HepG2 (cell line): Measurements from ENCODE around the gene TTYH1. TPM values are rescaled to one million over a fixed set of nuclear protein-coding genes. Genes with fewer than 3 reads are reported as not detected.

ENCODE experiments used
- DMTF1 ChIP-seq: sonication (generic); formaldehyde crosslinking; IDR thresholded peaks from 2 replicates; pipeline ENCODE4 v1.4.0; 2020; ENCODE audit warnings: mild to moderate bottlenecking, missing genetic modification reagents
- GATAD1 ChIP-seq: IDR thresholded peaks from 2 replicates; pipeline ENCODE4 v1.6.1; 2016; ENCODE audit warnings: missing genetic modification reagents, missing compliant biosample characterization
- HHEX ChIP-seq: IDR thresholded peaks from 2 replicates; pipeline ENCODE4 v1.6.1; 2016; ENCODE audit warnings: control low read depth
- LBX2 ChIP-seq: sonication (generic); formaldehyde crosslinking; IDR thresholded peaks from 2 replicates; pipeline ENCODE4 v1.5.0; 2020; ENCODE audit warnings: missing genetic modification reagents, mild to moderate bottlenecking, borderline replicate concordance
- MEIS2 ChIP-seq: sonication (generic); formaldehyde crosslinking; IDR thresholded peaks from 2 replicates; pipeline ENCODE4 v1.9.0; 2021; ENCODE audit warnings: mild to moderate bottlenecking, missing genetic modification reagents
- NCOA1 ChIP-seq: sonication (generic); formaldehyde crosslinking; IDR thresholded peaks from 2 replicates; pipeline ENCODE4 v1.9.0; 2021; ENCODE audit warnings: missing genetic modification reagents
- NCOA2 ChIP-seq: sonication (generic); formaldehyde crosslinking; IDR thresholded peaks from 2 replicates; pipeline ENCODE4 v1.8.0; 2022; ENCODE audit warnings: inconsistent platforms
- NR2F1 ChIP-seq, 2 experiments: fragments of 450-650 bp in 1 of 2; formaldehyde crosslinking in 1 of 2; IDR thresholded peaks; 2 replicates each; pipeline versions ENCODE4 v1.5.0 to v1.6.1; 2016 to 2020; ENCODE audit warnings: mild to moderate bottlenecking in 1 of 2, missing compliant biosample characterization in 1 of 2, missing genetic modification reagents in 1 of 2, moderate library complexity in 1 of 2
- RARA ChIP-seq: IDR thresholded peaks from 2 replicates; pipeline ENCODE4 v1.6.1; 2016; ENCODE audit warnings: missing genetic modification reagents, missing compliant biosample characterization
- SMAD9 ChIP-seq: sonication (generic); formaldehyde crosslinking; IDR thresholded peaks from 2 replicates; pipeline ENCODE4 v1.5.1; 2020; ENCODE audit warnings: mild to moderate bottlenecking, missing genetic modification reagents
- SUZ12 ChIP-seq: fragments of 150-350 bp; IDR thresholded peaks from 2 replicates; pipeline ENCODE4 v1.6.1; 2014; ENCODE audit warnings: low read depth, low read length
- TARDBP ChIP-seq: sonication (generic); formaldehyde crosslinking; IDR thresholded peaks from 2 replicates; pipeline ENCODE4 v1.8.0; 2022; ENCODE audit warnings: mild to moderate bottlenecking, missing genetic modification reagents
- TOPORS ChIP-seq: sonication (generic); formaldehyde crosslinking; IDR thresholded peaks from 2 replicates; pipeline ENCODE4 v1.8.0; 2023; ENCODE audit warnings: mild to moderate bottlenecking, missing genetic modification reagents
- TRIM22 ChIP-seq: fragments of 450-650 bp; IDR thresholded peaks from 2 replicates; pipeline ENCODE4 v1.6.1; 2017
- ZNF12 ChIP-seq: sonication (generic); formaldehyde crosslinking; IDR thresholded peaks from 2 replicates; pipeline ENCODE4 v1.5.0; 2020; ENCODE audit warnings: missing genetic modification reagents
- ZNF235 ChIP-seq: sonication (generic); formaldehyde crosslinking; IDR thresholded peaks from 2 replicates; pipeline ENCODE4 v1.8.1; 2023; ENCODE audit warnings: mild to moderate bottlenecking, missing genetic modification reagents, borderline replicate concordance
- ZNF331 ChIP-seq: sonication (generic); formaldehyde crosslinking; IDR thresholded peaks from 2 replicates; pipeline ENCODE4 v1.4.0; 2020; ENCODE audit warnings: missing genetic modification reagents
- ZNF549 ChIP-seq: sonication (generic); formaldehyde crosslinking; IDR thresholded peaks from 2 replicates; pipeline ENCODE4 v1.5.0; 2020; ENCODE audit warnings: missing genetic modification reagents
- ZNF576 ChIP-seq: sonication (generic); formaldehyde crosslinking; IDR thresholded peaks from 2 replicates; pipeline ENCODE4 v1.4.0; 2020; ENCODE audit warnings: mild to moderate bottlenecking, missing genetic modification reagents
- ZNF670 ChIP-seq: sonication (generic); formaldehyde crosslinking; IDR thresholded peaks from 2 replicates; pipeline ENCODE4 v1.8.0; 2022; ENCODE audit warnings: mild to moderate bottlenecking, missing genetic modification reagents, borderline replicate concordance
- ZNF850 ChIP-seq: sonication (generic); formaldehyde crosslinking; conservative IDR thresholded peaks from 2 replicates; pipeline ENCODE4 v1.9.0; 2021; ENCODE audit warnings: mild to moderate bottlenecking, missing genetic modification reagents
- polyA plus RNA-seq, 8 experiments: library from polyadenylated mRNA; depleted of rRNA in 3 of 8; stranded (reverse) in 7 of 8; unstranded in 1 of 8; fragments of >200 nt; fragmentation: Illumina TruSeq in 4 of 8; extraction: Trizol in 4 of 8; gene quantifications; 2 replicates each; pipeline versions ENCODE4 v1.2.1 to v1.2.3, GENCODE V29; 2011 to 2016; ENCODE audit warnings: low read depth in 4 of 8, missing spikeins in 1 of 8, mixed read lengths in 1 of 8; ENCODE audit not compliant: insufficient read depth in 1 of 8
- total RNA-seq, 5 experiments: library from RNA; depleted of rRNA; stranded (reverse); fragments of >200 nt; fragmentation: Illumina TruSeq; extraction: Trizol; gene quantifications; 2 replicates each; pipeline ENCODE4 v1.2.3, GENCODE V29; 2016; ENCODE audit warnings: low read depth in 1 of 5
- TF ChIP-seq, protein P1 (sequence below): IDR thresholded peaks from 2 replicates; pipeline ENCODE4 v1.6.1; 2016

The TTYH1 gene
- total and polyA plus RNA-seq, 2 of the 13 experiments (the other 11 are each of a cell fraction or from before 2014, with no cell fraction given): 6.9 to 19.9 TPM

DNA sequence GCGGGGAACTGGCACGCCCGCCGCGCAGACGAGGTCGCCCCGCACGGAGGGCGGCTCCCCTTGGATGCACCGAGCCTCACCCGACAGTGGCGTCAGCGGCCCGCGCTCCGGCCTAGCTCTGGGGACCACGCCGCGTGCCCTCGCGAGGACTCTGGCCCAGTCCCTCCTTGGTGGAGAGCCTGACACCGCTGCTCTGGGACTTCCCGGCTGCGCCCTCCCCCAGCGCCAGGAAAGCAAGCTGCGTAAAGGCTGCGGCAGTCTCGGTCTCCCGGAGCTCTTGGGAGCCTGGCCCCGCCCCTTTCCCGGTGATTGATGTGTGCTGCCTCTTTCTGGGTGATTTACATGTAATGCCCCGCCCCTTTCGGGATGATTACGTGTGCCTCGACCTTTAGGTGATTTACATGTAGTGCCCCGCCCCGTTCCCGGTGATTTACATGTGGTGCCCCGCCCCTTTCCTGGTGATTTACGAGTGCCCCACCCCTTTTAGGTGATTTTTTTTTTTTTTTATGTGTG, 48.3 kb downstream of the TTYH1 start, which contains the start of gene LENG9 (continued):
- TF ChIP-seq ZNF12 (CRISPR knock-in tag): peak; percentile 54
- TF ChIP-seq TOPORS (CRISPR knock-in tag): no peak
- TF ChIP-seq HHEX (CRISPR knock-in tag): no peak
- TF ChIP-seq RARA: peak; percentile 10; the same call in 1 of the 2 replicates
- TF ChIP-seq SMAD9 (CRISPR knock-in tag): no peak
- TF ChIP-seq ZNF549 (CRISPR knock-in tag): no peak
- TF ChIP-seq NCOA2: 0 out of 2 replicates have a peak, but pooled peaks have one; percentile 22
- no peak for TF ChIP-seq DMTF1 (CRISPR knock-in tag)
- peak; percentile 21; the same call in 1 of the 2 replicates for TF ChIP-seq GATAD1 (CRISPR knock-in tag)
- no peak for TF ChIP-seq ZNF235
- TF ChIP-seq, protein P1, sequence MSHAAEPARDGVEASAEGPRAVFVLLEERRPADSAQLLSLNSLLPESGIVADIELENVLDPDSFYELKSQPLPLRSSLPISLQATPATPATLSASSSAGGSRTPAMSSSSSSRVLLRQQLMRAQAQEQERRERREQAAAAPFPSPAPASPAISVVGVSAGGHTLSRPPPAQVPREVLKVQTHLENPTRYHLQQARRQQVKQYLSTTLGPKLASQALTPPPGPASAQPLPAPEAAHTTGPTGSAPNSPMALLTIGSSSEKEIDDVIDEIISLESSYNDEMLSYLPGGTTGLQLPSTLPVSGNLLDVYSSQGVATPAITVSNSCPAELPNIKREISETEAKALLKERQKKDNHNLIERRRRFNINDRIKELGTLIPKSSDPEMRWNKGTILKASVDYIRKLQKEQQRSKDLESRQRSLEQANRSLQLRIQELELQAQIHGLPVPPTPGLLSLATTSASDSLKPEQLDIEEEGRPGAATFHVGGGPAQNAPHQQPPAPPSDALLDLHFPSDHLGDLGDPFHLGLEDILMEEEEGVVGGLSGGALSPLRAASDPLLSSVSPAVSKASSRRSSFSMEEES (CRISPR knock-in tag): 0 out of 2 replicates have a peak, but pooled peaks have one; percentile 42
- TF ChIP-seq NCOA1 (CRISPR knock-in tag): no peak
- no peak for TF ChIP-seq LBX2 (CRISPR knock-in tag)
- no peak for TF ChIP-seq SUZ12
- no peak for TF ChIP-seq MEIS2
- TF ChIP-seq NR2F1 (CRISPR knock-in tag; IDR thresholded peaks at IDR 0.05): no peak
- TF ChIP-seq ZNF576: no peak
- no peak for TF ChIP-seq TRIM22
- TF ChIP-seq ZNF331 (CRISPR knock-in tag): peak; percentile 71
- TF ChIP-seq TARDBP (CRISPR knock-in tag): no peak
- TF ChIP-seq ZNF670 (CRISPR knock-in tag): peak; percentile 5; the same call in 1 of the 2 replicates
- TF ChIP-seq ZNF850 (CRISPR knock-in tag): no peak
